Brain pericyte (primary cell): Measurements from ENCODE around the gene NCKAP5L.
"Not testable (repeated sequence)": the region's sequence is repeated elsewhere in the genome, so short reads cannot be mapped to it uniquely, and the experiment has no call there.

Experiments used
- DNase-seq: peaks from one replicate; pipeline ENCODE4 v3.0.0-alpha.2; 2012; ENCODE audit warnings: low read depth, low spot score

The NCKAP5L gene

DNA sequence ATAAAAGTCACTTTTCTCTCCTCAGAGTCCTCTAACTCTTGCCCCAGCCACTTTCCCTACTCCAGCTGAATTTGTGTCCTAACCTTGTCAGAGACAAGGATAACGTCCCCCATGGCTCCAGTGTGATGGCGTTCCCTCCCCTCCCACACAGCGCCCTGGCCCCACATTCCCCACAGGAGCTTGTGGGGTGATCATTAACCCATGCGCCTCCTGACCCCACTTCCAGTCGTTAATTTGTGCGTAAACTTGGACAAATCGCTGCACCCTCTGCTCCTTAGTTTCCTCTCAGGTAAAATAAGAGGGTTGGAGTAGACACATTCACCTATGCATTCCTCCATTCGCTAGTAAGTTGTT lies 37.5 kb upstream of the NCKAP5L start:
- DNase-seq = no peak

DNA sequence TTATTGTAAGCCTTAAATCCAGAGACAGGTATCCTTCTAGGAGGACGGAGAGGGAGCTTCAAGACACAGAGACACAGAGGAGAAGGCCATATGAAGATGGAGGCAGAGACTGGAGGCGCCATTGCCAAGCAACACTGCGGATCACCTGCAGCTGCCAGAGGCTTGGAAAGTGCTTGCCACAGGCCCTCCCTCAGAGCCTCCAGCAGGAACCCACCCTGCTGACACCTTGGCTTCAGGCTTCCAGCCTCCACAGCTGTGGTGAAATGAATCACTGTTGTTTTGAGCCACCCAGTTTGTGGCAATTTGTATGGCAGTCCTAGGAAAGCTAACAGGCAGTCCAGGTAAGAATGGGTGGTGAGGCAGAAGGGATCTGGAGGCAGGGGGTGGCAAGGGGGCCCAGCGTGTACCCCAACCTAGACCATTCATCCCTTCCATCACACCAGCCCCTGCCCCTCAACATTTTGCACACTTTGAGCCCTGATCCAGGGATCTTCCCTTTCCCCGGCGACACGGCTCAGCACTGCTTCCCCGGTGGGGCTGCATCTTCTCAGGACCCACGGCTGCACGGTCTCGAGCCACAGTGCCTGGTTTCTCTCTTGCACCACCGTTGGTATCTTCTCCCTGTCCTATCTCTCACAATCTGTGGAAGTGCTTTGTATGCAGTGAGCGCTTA lies 37.0 kb upstream of the NCKAP5L start:
- DNase-seq = no peak

DNA sequence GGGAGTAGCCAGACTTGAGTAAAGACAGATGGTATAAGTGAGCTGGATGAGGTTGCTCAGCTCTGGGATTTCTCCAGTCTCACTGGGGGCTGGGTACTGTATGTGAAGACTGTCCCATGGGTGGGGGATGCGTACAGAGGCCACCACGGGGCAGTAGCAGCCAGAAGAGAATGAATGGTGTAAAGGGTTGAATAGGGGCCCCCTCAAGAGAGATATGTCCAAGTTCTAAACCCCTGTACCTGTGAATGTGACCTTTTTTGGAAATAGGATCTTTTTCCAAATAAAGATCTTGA lies 36.5 kb upstream of the NCKAP5L start:
- DNase-seq = no peak

DNA sequence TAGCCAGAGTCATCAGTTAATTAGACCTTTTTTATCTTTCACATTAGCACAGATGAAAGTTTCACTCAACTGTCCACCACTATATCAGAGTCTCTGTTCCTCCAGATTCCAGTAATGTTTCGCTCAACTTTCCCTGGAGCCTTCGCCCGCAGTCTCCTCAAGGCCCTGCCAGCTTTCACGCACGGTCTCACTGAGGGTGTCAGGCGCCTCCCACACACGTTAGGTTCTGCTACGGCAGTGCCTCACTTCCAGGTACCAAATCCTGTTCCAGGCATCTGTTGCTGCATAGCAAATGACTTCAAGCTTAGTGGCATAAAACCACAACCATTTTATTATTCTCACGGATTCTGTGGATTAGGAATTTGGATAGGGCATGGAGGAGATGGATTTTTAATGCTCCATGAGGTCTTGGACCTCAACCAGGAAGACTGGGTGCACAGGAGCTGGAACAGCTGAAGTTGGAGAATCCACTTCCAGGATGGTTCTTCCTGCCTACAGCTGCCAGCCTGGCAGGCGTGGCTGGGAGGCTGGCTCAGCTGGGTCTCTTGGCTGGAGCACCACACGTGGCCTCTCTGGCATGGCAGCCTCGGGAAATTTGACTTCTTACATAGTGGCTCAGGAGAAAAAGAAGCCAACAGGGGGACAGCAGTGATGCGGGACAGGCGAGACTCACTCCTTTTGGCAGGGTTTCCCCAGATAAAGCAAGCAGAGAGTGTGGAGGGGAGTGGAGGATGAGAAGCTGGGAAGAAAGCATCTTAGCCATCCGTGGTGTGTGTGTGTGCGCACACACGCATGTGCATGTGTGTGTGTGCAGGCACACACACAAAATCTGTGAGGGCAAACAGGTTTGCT lies 36.0 kb upstream of the NCKAP5L start:
- DNase-seq = no peak

DNA sequence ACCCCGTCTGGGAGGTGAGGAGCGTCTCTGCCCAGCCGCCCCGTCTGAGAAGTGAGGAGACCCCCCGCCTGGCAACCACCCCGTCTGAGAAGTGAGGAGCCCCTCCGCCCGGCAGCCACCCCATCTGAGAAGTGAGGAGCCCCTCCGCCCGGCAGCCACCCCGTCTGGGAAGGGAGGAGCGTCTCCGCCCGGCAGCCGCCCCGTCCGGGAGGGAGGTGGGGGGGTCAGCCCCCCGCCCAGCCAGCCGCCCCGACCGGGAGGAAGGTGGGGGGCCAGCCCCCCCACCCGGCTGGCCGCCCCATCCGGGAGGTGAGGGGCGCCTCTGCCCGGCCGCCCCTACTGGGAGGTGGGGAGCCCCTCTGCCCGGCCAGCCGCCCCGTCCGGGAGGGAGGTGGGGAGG lies 32.7 kb upstream of the NCKAP5L start:
- DNase-seq = not testable (repeated sequence)

DNA sequence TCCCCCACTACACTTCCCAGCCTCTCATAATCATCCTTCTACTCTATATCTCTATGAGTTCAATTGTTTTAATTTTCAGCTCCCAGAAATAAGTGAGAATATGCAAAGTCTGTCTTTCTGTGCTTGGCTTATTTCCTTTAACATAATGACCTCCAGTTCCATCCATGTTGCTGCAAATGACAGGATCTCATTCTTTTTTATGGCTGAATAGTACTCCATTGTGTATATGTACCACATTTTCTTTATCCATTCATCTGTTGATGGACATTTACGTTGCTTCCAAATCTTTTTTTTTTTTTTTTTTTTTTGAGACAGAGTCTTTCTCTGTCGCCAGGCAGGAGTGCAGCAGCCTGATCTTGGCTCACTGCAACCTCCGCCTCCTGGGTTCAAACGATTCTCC lies 27.7 kb upstream of the NCKAP5L start:
- not testable (repeated sequence) for DNase-seq

DNA sequence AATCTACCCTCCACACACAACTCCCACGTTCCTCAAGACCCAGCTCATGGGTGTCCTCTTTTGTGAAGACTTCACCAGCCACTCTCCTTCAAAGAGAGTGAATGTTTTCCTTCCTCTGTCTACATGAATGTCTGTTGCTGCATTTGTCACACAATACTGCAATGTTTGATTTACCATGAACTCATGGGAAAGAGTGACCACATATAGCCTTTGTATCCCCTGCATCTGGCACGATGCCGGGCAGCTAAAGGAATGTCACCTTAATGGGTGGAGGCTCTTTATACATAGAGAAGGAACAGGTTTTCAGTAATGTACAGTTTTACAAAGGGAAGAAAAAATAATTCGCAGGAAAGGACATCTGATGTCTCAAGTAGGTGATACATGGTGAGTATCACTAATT lies 26.8 kb upstream of the NCKAP5L start:
- DNase-seq = no peak

DNA sequence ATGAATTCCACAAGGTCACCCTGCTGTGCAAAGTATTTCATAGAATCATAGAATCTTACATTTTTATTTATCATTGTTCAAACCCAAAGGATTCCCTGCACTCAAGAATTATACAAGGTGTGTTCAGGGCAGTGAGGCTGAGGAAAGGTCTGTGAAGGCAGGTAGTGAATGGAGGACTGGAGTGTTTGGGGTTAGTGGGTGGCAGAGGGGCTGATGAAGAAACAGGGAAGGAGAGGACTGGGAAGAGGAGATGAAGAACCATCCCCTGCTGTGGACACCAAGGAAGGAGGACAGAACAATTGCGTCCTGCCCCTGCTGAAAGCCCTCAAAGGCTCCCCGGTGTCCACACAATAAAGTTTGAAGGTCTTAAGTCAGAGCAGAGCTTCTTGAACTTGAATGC lies 25.5 kb upstream of the NCKAP5L start:
- DNase-seq = no peak

DNA sequence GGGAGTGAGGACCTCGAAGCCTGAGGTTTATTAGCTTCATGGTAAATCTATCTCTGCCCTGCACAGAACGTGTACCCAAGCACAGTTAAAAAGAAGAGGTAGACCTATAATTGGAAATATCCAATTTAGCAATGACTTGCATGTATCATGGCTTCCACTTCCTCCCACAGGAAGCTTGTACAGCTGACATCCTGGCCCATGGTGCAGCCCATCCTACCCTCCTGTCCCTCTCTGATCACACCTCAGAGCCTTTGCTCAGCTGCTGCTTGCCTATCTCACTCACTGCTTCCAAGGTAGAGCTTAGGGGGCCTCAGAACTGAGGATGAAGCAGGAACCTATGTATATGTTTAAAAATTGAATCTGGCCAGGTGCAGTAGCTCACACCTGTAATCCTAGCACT lies 18.9 kb upstream of the NCKAP5L start:
- DNase-seq = no peak

DNA sequence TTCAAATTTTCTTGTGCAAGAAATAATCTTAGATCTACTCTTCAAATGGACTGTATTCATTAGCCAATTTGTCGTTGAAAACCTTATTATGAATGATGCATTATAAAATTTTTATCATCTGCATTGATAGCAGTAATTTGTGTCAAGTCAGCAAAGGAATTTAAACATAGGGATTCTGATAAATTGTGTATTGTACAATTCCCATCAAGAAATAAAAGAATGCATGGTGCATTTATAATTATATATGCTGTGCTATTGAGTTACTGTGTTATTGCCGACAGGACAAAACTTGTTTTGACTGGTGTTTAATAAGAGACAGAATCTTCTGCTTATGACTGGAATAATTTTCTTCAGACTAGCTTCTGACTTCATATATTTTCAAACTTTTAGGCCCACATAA lies 17.8 kb upstream of the NCKAP5L start:
- DNase-seq = no peak

DNA sequence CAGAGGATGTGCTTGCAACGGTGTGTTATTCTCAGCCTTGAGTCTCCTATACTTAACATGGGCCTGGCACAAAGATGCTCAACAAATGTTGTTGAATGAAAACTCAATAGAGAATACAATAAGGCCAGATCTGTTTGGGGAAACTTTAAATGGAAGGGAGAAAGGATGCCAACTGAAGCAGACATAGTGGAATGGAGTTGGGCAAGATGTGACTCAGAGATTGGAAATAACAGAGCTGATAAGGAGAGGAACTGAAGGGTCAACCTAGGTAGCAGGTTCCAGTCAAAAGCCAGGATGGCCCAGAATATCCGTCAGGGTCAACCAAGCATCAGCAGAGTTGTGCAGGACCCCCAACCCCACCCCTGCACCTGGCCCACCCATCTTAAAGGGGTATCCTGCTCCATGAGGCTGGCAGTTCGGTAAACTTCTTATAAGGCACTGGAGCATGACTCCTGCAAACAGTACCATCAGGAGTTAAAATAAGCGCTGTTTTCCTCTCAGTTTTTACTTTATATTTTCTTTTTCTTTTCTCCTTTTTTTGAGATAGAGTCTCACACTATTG lies 15.7 kb upstream of the NCKAP5L start:
- DNase-seq = no peak

DNA sequence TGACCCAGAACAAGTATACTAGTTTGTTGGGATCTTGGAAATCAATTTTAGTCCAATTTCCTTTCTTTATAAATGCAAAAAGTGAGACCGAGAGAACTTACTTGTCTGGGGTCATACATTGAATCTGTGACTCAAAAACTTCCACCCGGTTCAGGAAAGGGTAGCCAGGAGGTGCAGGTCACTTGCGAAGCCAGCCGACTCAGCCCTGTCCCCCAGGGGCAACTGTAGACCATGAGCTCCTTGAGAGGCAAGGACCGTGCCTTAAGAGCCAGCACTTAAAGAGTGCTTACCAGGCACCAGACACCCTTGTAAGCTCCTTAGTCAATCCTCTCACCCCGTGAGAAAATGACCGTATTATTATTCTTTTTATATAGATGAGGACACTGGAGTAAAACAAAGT lies 15.2 kb upstream of the NCKAP5L start:
- DNase-seq = no peak

DNA sequence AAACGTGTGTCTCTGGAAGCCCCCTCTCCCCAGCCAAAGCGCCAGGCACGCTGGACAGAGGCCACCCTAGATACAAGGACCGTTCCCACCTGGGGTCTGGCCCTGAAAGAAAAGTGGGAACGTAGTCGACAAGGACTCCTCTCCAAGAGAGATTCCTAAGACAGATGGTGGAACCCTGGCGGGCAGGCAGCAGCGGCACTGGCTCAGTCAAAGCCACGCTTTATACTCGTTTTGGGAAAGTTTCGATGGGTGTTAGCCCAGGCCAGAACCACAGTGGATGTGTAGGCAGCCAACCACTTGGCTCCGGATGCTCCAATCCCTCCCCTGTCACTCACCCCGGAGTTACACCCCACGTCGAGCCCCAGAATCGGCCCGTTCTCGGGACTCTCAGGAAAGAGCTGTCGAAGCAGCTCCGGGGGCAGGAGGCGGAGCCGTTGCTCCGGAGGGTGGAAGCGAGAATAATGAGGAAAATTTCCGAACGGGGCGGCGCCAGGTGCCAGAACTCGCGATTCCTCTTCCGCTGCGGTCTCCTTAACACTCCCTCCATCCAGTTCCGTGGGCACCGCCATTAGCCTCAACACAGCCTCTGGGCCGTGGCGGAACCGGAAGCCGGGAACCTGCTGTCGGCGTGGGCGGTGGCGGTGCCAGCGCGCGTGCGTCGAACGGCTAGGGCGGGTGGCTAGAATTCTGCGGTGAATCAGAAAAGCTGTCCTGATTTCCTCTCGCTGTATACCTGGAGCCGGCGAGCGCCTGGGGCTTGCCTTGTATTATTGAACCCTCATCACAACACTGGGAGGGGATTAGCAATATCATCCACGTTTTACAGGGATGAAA lies 14.5 kb upstream of the NCKAP5L start, which contains the start of gene BCDIN3D:
Gene BCDIN3D, minus strand, starts transcription at position 588 of the 834 bp plus-strand sequence. Its CDS starts 19 bp downstream, at position 569.
- DNase-seq = peak; percentile 58

DNA sequence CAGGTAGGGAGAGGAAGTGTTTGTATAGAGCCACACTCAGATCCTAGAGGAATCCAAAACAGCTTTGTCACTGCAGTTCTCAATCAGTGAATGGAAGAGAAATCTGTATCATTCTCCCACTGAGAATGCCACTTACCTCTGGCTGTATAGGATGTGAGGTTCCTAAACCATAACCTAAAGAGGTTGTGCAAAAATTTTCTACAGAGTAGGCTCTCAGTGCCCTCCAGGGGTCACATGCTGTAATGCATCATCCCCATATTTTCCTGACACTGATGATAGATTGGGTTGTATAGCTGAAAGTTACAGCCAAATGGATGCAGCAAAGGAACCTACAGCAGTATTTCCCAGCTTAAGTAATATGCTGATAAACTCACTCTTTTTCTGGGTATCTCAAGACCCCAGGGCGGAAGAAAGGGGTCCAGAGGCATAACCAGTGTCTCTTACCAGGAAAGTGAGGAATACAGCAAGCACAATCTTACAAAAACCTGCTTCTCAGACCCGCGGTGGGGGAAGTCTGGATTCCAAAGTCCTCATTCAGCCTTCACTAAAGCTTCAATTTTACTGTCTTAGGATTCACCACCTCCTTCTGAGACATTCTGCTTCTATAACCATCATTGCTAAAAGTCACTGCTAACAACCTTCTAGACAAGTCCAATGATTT lies 10.9 kb upstream of the NCKAP5L start:
- DNase-seq = no peak

DNA sequence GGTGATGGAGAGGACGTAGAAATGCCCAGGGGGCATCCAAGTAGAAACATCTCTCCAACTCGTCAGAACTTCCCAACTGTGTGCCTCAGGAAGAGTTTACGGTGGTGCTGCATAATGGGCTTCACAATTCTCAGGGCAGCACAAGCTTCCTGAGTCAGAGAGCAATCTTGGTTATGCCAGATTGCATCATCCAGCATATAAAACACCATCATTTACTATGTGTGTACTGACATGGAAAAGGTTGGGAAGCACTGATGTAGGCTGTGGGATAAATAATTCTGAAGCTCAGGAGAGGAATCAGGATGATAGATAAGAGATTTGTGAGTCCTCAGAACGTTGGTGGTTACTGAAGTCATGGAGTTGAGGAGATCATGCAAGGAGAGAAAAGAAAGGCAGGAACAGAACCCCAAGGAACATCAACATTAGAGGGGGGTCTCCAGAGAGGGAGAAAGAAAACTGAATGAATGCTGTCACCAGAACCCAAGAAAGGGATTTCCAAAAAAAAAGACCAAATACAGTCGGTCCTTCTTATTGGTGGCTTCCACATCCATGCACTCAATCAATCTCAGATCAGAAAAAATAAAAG lies 4.7 kb upstream of the NCKAP5L start:
- DNase-seq = no peak

DNA sequence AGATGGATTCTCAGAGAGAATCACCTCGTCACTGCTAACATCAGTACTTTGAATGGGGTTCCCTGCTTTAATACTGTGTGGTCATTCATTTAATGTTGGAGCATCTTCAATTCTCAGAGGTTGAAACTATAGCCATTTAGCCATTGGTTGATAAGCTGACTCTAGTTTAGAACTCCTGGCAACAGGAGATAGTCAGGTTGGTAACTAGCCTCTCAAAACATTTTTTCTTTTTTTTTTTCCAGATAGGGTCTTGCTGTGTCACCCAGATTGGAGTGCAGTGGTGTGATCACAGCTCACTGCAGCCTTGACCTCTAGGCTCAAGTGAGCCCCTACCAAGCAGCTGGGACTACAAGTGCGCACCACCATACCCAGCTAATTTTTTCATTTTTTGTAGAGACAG lies 3.5 kb upstream of the NCKAP5L start:
- no peak for DNase-seq

DNA sequence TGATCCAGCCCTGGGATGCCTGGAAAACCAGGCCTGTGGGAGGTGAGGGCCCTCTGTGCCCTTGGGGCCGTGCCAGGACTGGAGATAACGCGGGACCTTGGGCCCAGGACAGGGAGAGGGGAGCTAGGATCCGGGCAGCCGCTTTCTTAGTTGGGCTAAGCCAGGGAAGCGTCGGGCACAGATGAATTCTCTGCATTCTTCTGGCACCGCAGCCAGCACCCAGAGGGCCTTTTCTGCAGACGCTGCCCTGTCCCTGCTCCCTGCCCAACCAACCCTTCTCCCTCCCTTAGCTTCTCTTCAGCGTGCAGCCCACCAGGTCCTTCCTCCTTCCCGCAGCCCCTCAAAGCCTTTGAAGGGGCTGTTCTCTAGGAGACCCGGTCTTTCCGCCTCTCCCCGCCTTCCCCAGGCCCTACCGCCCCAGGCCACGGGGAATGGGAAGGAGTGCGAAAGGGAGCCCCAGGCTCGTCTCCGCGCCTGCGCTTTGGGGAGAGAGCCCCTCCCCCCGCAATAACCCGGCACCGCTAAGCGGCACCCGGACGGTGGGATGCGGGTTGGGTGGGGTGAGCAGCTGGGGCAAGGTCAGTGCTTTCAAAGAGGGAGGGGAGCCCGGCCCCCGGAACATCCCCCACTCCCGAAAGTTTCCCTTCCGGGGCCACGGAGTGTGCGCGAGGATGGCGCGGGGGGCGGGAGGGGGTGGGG lies 663 bp downstream of the NCKAP5L start:
- DNase-seq = no peak

DNA sequence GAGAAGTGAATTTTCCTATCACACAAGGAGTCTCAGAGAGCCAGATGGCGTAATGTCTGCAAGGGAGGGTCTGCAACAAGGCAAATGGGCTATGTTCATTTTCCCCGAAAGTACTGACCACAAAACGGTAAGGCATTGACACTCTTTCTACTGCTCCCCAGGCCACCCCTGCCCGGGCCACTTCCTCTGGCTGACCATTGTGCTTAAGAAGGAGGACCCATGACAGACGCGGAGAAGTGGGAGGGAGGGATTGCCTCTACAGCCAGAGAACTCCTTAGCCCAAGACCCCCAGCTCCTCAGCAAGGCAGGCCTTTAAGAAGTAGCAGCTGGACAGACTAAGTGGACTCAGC lies 1.2 kb downstream of the NCKAP5L start:
- no peak for DNase-seq

DNA sequence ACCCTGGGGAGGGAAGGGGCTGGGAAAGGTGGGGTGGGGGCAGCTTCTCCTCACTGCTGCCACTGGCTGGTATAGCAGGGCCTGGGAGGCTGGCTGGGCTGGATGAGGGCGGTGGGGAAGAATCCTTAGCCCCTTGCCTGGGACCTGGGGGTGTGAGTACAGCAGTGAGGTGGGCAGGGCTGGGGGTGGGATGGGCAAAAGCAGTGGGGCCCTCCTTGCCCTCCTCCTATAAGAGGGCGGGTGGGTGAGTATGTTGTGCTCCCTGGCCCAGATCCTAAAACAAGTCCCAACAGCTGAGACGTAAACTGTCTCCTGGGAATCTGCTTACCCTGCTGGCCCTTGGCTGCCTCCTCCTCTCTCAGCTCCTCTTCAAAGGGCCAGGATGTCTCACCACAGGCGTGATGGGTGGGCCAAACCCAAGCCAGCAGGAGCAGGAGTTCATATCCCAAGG lies 2.2 kb downstream of the NCKAP5L start:
- no peak for DNase-seq

DNA sequence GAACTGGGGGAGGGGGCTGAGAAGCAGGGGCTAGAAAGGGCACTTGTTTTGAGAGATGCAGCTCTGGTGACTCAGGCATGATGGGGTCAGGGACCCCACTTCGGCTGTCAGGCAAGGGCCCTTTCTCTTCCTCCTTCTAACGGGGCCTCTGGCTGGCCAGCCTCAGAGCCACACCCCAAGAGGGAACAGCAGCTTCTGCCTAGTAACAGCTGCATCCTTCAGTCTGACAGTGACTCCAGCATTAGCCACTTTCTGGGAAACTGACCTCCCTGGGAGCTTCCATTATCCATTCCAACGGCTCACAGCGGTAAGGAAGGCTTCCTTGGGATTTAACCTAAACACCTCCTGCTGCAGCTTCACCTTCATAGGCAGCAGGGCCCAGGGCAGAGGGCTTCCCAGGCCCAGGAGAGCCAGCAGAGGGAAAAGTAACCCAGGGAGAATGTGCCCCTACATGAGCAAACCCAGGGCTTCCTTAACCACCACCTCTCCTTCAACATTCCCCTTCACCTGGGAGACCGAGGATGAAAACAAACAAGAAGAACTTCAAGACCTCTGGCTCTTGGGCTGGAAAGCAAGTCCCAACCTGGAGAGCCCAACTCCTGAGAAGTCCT lies 2.7 kb downstream of the NCKAP5L start:
- DNase-seq = no peak
